Right lobe of liver (tissue), 6 donors: ENCODE data around the gene SEC14L1. TPM values are rescaled to one million over a fixed set of nuclear protein-coding genes. Genes with fewer than 3 reads are reported as not detected.

Source experiments
- ATAC-seq, 4 donors: fragments of 200-7000 bp; cut with Tn5 transposase; one replicate each; pipeline ENCODE4 v1.9.1; 2020; ENCODE audit warnings: mild to moderate bottlenecking in 4 of 4, moderate library complexity in 4 of 4
- DNase-seq, 3 donors: peaks; one replicate each; pipeline ENCODE4 v3.0.0-alpha.2; 2020
- H3K27ac ChIP-seq, 3 donors: fragments of 200-600 bp; one replicate each; pipeline ENCODE4 v1.8.0; 2022
- H3K27me3 ChIP-seq, 2 donors: fragments of 200-600 bp; one replicate each; pipeline ENCODE4 v1.8.0; 2022
- H3K36me3 ChIP-seq, 4 donors: fragments of 200-600 bp; sonication (generic) in 1 of 4; one replicate each; pipeline versions ENCODE4 v1.5.1 to v1.8.0; 2017 to 2022; ENCODE audit warnings: control low read depth in 1 of 4
- H3K4me1 ChIP-seq, 4 donors: fragments of 200-600 bp; sonication (generic) in 1 of 4; one replicate each; pipeline versions ENCODE4 v1.5.1 to v1.8.0; 2017 to 2022; ENCODE audit warnings: control low read depth in 1 of 4
- H3K4me3 ChIP-seq, 3 donors: fragments of 200-600 bp; one replicate each; pipeline ENCODE4 v1.8.0; 2022
- H3K9me3 ChIP-seq, 4 donors: fragments of 200-600 bp; sonication (generic) in 1 of 4; one replicate each; pipeline versions ENCODE4 v1.5.1 to v1.8.0; 2017 to 2022; ENCODE audit warnings: control low read depth in 1 of 4
- CTCF ChIP-seq, 4 donors: fragments of 200-600 bp in 3 of 4; fragments of 450-650 bp in 1 of 4; IDR thresholded peaks; one replicate each; pipeline versions ENCODE4 v1.5.1 to v1.8.0; 2016 to 2022; ENCODE audit warnings: antibody characterized with exemption in 4 of 4, mild to moderate bottlenecking in 2 of 4
- POLR2A ChIP-seq: fragments of 450-650 bp; IDR thresholded peaks from one replicate; pipeline ENCODE4 v1.6.1; 2017; ENCODE audit warnings: antibody characterized with exemption, mild to moderate bottlenecking
- WGBS: methylation state at CpG from one replicate; pipeline ENCODE4 v1.1.6; 2018; ENCODE audit warnings: low coverage, low lambda C conversion rate; ENCODE audit not compliant: insufficient coverage; ENCODE audit errors: missing lambda C conversion rate; 5-methylcytosine and 5-hydroxymethylcytosine counted together
- intact Hi-C, 2 donors: fragments of 100-400 bp; cut with DNase I; formaldehyde crosslinking; loops; one replicate each; pipeline versions ENCODE4 v1.11.2 to v1.14.1; 2022
- total RNA-seq, 6 experiments: library from RNA; depleted of rRNA in 2 of 6; stranded (reverse); fragments of >200 nt in 2 of 6; fragmentation: NEBNext Ultra II Directional in 3 of 6; extraction: Animal tissue kit (Norgen Biotek cat#: 25700) in 3 of 6; gene quantifications; one replicate each; pipeline versions ENCODE4 v1.1.0 to v1.2.4, GENCODE V29; 2016 to 2023
- donor health status: DM: no; HTN: yes; CAD: no.
- donor health status: DM: no; HTN: no; CAD: no.
- donor health status: DM: no; HTN: no; CAD: no.
- donor health status: DM: no; HTN: yes; CAD: no.
- donor health status: DM: no; HTN: yes; CAD: no.

SEC14L1 gene
- total RNA-seq, 6 experiments from 2014 or later: 21.5 to 44.4 (median 24.9) TPM

- Histone ChIP-seq H3K27me3 (no peaks in the 10 kb centered on the region), H3K9me3 (no peaks in the 10 kb centered on the region), H3K4me3 (no peak overlapping the region), H3K36me3 (peaks cover 0 to 56% (median 18%) of the 10 kb centered on the region in 4 donors), H3K4me1 (no peaks in the 10 kb centered on the region), H3K27ac (no peak overlapping the region)
- intact Hi-C loops: no loop called here
- DNase-seq (no peak), ATAC-seq (no peak)
- no peak for TF ChIP-seq POLR2A
- WGBS: 80% methylated on average over 3 of the region's 12 CpGs
Measured at GRCh38 chr17:77203436-77203835, 62.7 kb downstream of the SEC14L1 start.

GRCh38 chr17:77203846-77204245 lies 63.1 kb downstream of the SEC14L1 start:
- WGBS: 85% methylated on average over 6 of the region's 13 CpGs
- DNase-seq (no peak), ATAC-seq (no peak)
- no peaks in the 10 kb centered on the region for H3K4me1 ChIP-seq
- H3K27me3 ChIP-seq: no peaks in the 10 kb centered on the region
- TF ChIP-seq POLR2A (no peak), CTCF (IDR thresholded peaks at IDR 0.05) (no peak)
- no peaks in the 10 kb centered on the region for H3K9me3 ChIP-seq
- H3K4me3 ChIP-seq: no peak overlapping the region
- H3K27ac ChIP-seq: no peak overlapping the region
- intact Hi-C loops: no loop called here
- peaks cover 0 to 59% (median 18%) of the 10 kb centered on the region in 4 donors for H3K36me3 ChIP-seq

- no peaks in the 10 kb centered on the region for H3K4me1 ChIP-seq
- ATAC-seq: no peak
- intact Hi-C loops: no loop called here
Measured at GRCh38 chr17:77204536-77204935, 63.8 kb downstream of the SEC14L1 start.

GRCh38 chr17:77205396-77206125 lies 64.8 kb downstream of the SEC14L1 start:
- Histone ChIP-seq H3K27me3 (no peaks in the 10 kb centered on the region), H3K4me1 (no peaks in the 10 kb centered on the region), H3K27ac (no peak overlapping the region), H3K36me3 (peaks cover 0 to 76% (median 21%) of the 10 kb centered on the region in 4 donors), H3K4me3 (no peak overlapping the region), H3K9me3 (no peaks in the 10 kb centered on the region)
- DNase-seq (no peak), ATAC-seq (no peak)
- no peak for TF ChIP-seq POLR2A
- no peak for TF ChIP-seq CTCF (IDR thresholded peaks at IDR 0.05)
- intact Hi-C loops: no loop called here
- WGBS: 74% methylated on average over 9 of the region's 9 CpGs

More at GRCh38 chr17:77204536-77204935, 63.8 kb downstream of the SEC14L1 start:
- Histone ChIP-seq H3K27me3 (no peaks in the 10 kb centered on the region), H3K4me3 (no peak overlapping the region), H3K27ac (no peak overlapping the region), H3K9me3 (no peaks in the 10 kb centered on the region), H3K36me3 (peaks cover 0 to 66% (median 19%) of the 10 kb centered on the region in 4 donors)
- TF ChIP-seq POLR2A (no peak), CTCF (IDR thresholded peaks at IDR 0.05) (no peak)
- 85% methylated on average over 7 of the region's 8 CpGs for WGBS
- DNase-seq: peak in 1 of 3 donors; percentile 20

GRCh38 chr17:77206158-77206956 lies 65.6 kb downstream of the SEC14L1 start:
- WGBS: 51% methylated on average over 8 of the region's 14 CpGs
- Histone ChIP-seq H3K36me3 (peaks cover 0 to 76% (median 18%) of the 10 kb centered on the region in 4 donors), H3K4me1 (no peaks in the 10 kb centered on the region), H3K27ac (no peak overlapping the region), H3K27me3 (no peaks in the 10 kb centered on the region), H3K9me3 (no peaks in the 10 kb centered on the region), H3K4me3 (no peak overlapping the region)
- TF ChIP-seq CTCF (IDR thresholded peaks at IDR 0.05) (no peak), POLR2A (no peak)
- DNase-seq: no peak
- intact Hi-C loops: no loop called here
- ATAC-seq: peak; percentile 45 to 67 (median 60)
